HS-27A (cell line): Measurements from ENCODE around the gene ANKRD40.
"Not testable (repeated sequence)": the region's sequence is repeated elsewhere in the genome, so short reads cannot be mapped to it uniquely, and the experiment has no call there.

Source experiments
- DNase-seq: peaks from one replicate; pipeline ENCODE4 v3.0.0-alpha.2; 2012; ENCODE audit warnings: low read depth, missing footprints

ANKRD40 gene

DNA sequence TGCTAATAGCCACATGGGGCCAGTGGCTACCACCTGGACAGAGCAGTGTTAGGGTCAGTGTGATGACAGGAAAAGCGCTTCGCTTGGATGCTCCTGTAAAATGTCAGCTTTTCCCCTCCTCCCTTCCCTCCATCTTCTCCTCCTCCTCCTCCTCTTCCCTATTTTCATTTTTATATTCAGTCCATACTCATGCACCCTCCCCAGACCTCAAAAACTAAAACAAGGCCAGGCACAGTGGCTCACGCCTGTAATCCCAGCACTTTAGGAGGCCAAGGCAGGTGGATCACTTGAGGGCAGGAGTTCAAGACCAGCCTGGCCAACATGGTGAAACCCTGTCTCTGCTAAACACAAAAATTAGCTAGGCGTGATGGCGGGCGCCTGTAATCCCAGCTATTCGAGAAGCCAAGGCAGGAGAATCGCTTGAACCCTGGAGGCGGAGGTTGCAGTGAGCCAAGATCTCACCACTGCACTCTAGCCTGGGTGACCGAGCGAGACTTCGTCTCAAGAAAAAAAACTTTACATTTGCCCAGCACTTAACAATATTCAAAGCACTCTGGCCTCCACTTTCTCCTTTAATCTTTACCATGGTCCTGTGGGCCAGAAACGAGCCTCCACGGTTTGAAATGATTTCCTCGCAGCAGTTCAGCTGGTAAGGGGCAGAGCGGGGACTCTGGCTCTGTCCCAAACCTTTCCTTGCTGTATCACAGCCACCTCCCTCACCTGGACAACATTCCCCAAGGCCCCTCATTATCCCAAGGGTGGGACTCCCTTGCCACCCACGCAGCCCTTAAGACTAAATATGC, 21.8 kb downstream of the ANKRD40 start:
- no peak for DNase-seq

DNA sequence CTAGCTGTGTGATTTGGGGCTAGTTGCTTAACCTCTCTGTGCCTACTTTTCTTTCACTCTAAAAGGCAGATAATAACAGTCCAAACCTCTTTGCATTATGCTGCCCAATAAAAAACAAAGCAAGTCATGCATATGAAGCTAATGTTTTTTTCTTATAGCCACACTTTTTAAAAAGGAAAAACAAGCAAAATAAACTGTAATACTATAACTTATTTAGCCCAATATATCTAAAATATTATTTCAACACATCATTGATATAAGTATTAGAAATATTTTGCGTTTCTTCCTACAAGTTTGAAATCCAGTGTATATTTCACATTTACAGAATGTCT, 22.4 kb downstream of the ANKRD40 start:
- DNase-seq: no peak

DNA sequence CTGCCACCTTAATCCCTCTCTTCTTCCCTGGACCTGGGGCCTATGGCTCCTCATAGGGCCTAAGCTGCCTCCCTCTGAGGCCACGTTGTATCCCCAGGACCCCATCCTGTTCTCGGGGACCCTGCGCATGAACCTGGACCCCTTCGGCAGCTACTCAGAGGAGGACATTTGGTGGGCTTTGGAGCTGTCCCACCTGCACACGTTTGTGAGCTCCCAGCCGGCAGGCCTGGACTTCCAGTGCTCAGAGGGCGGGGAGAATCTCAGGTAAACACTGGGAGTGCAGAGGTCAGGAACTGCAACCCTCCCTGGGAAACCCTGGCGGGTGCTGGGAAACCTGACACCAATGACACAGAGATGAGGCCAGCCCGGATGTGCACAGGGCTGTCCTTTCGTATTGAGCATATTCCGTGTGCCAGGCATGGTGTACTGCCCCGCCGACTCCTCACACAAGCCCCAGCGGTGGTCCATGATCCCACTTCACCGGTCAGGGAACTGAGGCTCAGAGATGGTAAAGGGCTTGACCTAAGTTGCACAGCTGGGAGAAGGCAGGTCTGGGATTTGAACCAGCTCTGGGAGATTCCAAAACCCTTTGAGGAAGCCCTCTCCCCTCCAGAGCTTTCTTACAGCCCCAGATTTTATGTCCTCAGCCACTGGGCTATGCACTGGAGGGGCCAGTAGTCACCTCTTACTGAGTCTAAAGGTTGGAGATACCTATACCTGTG, 22.9 kb downstream of the ANKRD40 start:
- DNase-seq: no peak

DNA sequence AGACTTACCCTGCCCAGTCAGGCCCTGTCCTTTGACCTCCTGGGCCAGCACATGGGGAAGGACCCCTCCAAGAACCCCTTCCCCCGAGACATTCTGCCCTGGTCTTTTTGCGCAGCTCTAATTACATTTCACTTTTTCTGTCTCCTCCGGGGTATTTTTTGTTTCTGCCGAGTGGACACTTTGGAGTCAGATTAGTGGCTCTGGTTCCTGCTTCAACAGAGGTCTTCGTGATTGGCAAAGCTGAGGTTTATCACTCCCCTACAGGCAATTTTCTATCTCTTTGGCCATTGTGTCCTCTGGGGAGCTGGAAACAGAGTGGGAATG, 23.5 kb downstream of the ANKRD40 start:
- DNase-seq: no peak

DNA sequence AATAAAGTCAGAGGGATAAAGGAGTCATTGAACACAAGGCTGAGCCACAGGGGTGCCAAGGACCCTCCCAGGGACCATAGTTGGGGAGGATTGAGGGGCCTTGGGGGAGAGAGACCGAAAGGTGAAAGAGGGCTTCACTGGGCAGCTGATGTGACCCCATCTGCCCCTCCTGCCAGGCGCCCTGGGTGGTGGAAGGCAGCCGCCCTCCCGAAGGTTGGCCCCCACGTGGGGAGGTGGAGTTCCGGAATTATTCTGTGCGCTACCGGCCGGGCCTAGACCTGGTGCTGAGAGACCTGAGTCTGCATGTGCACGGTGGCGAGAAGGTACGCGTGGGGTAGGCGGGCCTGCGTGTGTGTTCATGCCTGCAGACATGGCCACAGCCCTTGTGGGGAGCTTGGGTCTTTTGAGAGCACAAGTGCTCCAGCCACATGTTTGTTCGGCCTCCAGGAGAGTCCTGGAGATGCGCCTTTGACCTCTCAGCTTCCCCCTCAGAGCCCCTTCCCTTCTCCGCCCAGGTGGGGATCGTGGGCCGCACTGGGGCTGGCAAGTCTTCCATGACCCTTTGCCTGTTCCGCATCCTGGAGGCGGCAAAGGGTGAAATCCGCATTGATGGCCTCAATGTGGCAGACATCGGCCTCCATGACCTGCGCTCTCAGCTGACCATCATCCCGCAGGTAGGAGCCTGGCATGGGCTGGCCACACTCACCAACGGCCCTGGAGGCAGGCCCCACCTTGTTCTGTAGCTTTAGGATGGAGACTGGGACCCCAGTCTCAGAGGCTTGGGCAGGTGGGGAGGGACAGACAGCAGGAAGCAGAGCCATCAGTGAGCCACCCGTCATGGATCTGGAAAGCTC, 24.1 kb downstream of the ANKRD40 start:
- no peak for DNase-seq

DNA sequence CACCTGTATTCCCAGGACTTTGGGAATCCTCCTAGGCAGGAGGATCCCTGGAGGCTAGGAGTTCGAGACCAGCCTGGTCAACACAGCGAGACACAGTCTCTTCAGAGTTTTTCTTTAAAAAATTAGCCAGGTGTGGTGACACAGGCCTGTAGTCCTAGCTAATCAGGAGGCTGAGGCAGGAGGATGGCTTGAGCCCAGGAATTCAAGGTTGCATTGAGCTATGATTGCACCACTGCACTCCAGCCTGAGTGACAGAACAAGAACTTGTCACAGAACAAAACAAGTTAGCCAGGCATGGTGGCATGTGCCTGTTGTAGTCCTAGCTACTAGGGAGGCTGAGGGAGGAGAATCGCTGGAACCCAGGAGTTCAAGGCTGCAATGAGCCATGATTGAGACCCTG, 24.8 kb downstream of the ANKRD40 start:
- no peak for DNase-seq

DNA sequence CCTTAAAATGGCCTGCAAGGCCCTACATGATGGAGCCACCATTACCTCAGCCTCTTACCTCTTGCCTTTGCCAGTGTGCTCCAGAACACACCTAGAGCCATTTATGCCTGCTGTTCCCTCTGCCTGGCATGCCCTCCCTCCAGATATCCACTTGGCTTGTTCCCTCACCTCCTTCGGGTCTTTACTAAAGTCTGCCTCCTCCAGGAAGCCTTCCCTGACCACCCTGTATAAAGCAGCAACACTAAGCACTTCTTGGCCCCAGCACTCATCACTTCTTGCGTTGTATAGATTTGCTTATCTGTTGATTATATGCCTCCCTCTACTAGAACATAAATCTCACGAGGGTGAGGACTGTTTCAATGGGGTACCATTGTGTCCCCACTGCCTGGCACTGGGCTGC, 25.3 kb downstream of the ANKRD40 start:
- DNase-seq: no peak

DNA sequence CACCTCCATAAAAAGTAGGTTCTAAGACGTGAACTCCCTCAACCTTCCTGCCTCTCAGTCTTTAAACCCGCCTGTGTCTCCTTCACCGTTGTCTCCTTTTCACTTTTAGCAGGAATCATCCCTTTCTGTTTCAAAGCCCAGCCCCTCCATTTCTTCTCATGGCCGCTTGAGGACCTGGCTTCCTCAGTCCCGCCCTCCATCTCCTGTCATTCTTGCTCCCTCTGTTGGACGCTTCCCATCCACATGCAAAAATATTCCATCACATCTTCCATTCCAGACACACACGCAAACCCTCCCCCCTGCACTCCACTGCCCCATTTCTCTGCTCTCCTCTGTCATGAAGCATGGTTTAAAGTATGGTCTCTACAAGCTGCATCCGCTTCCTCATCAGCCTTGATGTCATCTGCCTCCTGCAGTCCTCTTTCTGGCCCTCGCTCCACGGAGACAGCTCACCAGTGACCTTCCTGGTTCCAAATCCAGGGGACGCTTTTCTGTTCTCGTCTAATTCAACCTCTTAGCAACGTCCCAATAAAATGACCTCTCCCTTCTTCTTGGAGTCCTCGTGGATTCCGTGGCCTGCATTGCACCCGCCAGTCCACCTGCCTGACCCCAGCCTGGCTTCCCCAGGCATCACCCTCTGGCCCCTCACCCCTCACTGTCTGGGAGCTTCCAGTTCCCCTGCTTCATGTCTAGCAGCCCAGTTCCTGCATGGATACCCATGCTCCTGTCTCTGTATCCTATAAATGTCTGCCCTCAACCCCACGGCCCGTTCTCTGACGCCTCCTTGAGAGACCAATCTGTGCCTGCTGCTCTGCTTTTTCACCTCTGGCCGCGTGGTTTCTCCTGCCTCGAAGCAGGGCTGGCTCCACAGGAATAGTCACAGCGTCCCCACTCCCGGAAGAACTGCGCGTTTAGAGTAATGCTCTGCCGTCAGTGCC, 26.2 kb downstream of the ANKRD40 start:
- DNase-seq: peak; percentile 49

DNA sequence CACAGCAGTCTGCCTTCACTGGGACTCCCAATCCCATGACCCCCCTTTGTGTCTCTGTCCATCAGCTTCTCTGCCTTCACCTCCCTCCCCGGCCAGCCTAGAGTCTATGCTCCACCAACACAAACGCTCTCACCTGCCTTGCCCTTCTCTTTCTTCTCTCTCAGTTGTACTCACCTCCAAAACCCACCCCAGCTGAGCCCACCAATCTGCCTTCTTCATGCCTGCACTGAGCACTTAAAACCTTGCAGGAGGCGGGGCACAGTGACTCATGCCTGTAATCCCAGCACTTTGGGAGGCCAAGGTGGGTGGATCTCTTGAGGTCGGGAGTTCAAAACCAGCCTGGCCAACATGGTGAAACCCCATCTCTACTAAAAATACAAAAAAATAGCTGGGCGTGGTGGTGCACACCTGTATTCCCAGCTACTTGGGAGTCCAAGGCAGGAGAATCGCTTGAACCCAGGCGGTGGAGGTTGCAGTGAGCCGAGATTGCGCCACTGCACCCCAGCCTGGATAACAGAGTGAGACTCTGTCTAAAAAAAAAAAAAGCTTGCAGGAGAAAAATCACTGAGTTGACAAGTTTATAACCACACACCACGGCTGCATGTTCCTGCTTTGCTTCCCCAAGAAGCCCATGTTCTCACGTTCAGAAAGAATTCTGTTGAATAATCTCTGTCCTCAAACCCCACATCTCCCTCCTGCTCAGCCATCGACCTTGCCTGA, 27.0 kb downstream of the ANKRD40 start:
- DNase-seq: not testable (repeated sequence)

DNA sequence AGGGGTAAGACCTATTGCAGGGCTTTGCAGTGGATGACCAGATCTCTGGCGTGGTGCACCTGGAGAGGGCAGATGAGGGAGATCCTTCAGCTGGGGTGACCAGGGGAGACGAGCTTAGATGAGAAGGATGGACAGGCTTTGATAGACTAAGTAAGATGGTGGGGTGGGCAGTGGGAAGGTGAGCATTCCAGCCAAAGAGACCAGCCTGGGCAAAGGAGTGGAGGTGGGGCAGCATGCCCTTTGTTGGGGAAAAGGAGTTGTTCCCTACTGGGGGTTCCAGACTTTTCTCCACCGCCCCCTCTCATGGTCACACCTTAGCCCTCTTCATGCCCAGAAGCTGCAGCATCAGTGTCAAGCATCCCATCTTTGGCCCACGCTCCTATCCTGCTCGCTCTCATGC, 27.6 kb downstream of the ANKRD40 start:
- no peak for DNase-seq

DNA sequence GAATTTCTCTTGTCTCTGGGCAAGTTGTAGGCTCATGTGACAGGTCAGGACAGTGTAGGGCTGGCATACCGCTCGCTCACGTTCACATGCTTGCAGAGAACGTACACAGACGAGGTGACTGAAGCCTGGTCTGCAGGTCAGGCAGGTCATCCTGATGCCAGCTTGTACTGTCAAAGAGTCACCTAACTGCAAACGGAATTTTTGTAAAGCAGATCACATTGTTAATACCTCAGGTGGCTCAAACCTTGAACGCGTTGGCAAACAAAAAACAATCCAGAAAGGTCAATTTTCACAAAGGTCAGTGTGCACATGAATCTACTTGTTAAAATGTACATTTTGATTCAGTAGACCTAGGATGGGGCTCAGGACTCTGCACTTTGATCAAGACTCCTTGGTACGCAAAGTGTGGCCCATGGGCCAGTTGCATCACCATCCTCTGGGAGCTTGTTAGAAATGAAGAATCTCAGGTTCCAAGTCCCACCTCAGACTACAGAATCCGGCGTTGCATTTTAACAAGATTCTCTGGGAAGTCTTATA, 28.6 kb downstream of the ANKRD40 start:
- no peak for DNase-seq

DNA sequence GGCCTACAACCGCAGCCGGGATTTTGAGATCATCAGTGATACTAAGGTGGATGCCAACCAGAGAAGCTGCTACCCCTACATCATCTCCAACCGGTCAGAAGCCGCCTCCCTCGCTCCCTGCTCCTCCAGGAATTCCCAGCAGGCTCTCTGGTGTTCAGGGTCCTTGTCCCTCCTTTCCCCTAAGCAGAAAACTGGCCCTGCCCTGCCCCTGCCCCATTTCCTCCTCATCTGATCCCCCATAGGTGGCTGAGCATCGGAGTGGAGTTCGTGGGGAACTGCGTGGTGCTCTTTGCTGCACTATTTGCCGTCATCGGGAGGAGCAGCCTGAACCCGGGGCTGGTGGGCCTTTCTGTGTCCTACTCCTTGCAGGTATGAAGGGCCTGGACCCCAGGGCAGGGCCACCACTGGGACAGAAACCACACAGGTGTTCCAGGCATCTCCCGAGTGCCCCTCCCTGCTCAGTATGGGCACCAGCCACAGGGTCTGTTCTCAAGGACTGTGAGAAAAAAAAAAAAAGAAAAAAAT, 29.8 kb downstream of the ANKRD40 start:
- DNase-seq: no peak

DNA sequence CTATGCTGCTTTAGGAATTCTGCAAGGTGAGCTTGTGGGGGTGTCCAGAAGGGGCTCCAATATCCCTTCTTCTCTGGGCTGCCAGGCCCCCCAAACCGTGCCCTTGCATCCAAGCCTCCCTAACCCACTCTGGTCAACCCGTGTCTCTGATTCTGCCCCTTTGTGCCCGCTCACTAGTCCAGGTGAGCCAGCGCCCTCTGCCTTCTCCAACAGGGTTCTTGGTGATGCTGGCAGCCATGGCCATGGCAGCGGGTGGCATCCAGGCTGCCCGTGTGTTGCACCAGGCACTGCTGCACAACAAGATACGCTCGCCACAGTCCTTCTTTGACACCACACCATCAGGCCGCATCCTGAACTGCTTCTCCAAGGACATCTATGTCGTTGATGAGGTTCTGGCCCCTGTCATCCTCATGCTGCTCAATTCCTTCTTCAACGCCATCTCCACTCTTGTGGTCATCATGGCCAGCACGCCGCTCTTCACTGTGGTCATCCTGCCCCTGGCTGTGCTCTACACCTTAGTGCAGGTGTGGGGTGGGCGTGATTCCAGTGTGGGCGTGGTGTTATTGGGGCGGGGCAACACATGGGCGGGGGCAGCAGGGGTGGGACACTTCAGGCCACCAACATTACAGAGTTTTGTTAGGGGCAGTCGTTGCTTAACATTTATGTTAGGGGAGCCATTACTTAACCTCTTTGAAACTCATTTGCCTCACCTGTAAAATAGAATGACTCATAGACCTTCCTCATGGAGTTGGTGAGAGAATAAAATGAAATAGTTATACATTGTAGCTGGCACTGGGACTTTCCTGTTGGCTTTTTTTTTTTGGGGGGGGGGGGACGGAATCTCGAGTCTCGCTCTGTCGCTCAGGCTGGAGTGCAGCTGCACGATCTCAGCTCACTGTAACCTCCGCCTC, 31.4 kb downstream of the ANKRD40 start:
- DNase-seq: no peak

DNA sequence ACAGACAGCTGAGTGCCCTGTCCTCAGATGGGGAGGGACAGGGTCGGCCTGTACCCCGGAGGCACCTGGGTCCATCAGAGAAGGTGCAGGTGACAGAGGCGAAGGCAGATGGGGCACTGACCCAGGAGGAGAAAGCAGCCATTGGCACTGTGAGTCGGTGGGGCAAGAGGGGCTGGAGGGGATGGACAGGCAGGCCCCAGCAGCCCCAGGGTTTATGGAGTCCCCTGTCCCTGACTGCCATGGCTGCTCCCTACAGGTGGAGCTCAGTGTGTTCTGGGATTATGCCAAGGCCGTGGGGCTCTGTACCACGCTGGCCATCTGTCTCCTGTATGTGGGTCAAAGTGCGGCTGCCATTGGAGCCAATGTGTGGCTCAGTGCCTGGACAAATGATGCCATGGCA, 32.1 kb downstream of the ANKRD40 start:
- no peak for DNase-seq

DNA sequence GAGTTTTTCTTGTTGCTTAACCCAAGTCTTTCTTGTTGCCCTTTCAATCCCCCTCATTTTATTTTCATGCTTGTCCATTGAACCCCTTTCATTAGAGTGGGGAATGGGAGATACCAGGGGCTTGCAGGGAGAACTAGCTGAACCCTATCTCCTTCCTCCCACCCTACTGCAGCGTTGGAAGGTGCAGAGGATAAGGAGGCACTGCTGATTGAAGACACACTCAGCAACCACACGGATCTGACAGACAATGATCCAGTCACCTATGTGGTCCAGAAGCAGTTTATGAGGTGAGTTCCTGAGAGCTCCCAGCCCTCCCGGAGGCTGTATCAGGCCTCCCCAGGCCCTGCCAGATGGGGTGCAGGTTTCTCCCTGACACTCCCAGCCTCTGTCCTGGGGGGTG, 32.5 kb downstream of the ANKRD40 start:
- no peak for DNase-seq

DNA sequence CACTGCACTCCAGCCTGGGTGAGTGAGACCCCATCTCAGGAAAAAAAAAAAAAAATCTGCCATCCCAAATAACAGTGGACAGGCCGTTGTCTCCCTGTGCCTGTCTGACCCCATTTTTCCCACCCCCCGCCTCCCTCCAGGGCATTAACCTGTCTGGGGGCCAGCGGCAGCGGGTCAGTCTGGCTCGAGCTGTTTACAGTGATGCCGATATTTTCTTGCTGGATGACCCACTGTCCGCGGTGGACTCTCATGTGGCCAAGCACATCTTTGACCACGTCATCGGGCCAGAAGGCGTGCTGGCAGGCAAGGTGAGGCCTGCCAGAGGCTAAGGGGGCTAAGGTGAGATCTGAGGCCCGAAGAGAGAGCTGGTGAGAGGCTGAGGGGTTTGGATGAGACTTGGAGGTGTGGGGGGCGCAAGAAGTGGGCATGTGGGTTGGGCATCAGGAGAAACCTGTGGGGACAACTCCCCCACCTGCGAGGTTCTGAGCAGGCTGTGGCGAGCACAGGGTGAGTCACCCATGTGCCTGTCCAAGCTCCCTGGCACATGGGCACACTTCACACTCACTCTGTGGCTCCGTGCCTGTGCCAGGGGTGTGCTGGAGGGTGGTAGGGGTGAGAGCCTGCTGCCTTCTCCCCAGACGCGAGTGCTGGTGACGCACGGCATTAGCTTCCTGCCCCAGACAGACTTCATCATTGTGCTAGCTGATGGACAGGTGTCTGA, 34.7 kb downstream of the ANKRD40 start:
- DNase-seq: no peak

DNA sequence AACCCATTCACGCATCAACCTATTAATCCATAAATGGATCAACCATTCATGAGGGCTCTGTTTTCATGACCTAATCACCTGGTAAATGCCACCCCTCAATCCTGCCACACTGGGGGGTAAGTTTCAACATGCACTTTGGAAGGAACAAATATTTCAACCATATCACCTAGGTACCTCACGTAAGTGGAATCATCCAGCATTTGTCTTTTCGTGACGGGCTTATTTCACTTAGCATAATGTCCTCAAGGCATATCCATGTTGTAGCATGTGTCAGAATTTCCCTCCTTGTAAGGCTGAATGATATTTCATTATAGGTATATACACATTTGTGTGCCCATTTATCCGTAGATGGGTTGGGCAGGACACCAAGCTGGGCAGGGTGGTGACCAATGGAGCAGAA, 35.6 kb downstream of the ANKRD40 start:
- no peak for DNase-seq

DNA sequence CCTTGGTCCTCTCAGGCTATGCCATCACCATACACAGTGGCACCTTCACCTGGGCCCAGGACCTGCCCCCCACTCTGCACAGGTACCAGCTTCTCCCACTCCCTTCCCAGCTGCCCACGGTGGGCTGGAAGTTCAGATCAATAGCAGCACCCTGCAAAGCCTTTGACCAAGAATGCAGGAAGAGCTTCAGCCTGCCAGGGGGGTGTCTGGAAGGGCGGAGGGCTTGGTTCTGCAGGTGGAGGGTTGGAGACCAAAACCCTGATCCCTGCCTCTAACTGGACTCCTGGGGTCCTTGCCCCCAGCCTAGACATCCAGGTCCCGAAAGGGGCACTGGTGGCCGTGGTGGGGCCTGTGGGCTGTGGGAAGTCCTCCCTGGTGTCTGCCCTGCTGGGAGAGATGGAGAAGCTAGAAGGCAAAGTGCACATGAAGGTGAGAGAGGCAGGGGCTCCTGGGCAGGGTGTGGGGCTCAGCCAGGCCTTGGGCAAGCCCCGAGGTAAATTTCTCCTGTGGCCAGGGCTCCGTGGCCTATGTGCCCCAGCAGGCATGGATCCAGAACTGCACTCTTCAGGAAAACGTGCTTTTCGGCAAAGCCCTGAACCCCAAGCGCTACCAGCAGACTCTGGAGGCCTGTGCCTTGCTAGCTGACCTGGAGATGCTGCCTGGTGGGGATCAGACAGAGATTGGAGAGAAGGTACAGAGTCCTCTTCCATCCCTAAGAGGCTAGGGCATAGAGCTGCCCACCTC, 38.7 kb downstream of the ANKRD40 start:
- no peak for DNase-seq
